ENCODE results near the gene ME1. TPM values are rescaled to one million over a fixed set of nuclear protein-coding genes. Genes with fewer than 3 reads are reported as not detected.

ME1 gene
- total RNA-seq, 2 experiments from 2014 or later: not detected

DNA sequence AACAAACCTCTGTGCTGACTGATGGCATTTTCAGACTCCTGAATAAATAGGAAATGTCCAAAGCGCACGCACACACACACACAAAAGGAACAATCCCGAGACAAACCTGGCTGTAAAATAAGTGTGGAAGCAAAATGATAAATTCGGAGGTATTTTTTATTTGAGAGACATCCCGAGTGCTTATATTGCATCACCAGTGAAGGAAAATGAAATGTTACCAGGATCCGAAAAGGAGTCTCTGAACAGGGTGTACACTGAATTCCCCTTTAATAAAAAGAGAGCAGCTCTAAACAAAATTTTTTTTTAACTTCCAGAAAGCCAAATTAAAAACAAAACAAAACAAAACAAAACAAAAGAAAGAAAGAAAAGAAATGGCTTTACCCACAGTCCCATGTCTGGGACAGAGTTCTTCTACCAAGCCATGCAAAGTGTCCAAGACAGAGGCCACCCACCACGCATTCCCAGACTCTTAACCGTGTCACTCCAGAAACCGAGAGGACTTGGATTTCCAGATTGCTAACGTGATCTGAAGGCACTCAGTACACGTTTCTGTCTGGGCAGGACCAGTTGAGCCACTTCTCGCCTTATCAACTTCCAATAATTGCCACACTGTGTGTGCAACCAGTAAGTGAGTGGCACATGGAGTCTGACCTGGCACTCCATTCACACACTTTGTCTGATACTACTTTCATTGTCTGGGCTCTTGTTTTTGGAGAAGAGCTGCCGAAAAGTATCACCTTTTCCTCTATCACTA lies 817 bp downstream of the ME1 start:
- H3K27ac Mint-ChIP-seq: no peak overlapping the region
- DNase-seq: no peak
- H3K36me3 Mint-ChIP-seq (ENCODE audit: low read depth): no peaks in the 10 kb centered on the region
- H3K4me3 Mint-ChIP-seq: no peak overlapping the region
- peaks cover 26% of the 10 kb centered on the region for H3K27me3 Mint-ChIP-seq (ENCODE audit: low read depth)
- H3K4me1 Mint-ChIP-seq (ENCODE audit: low read depth): no peaks in the 10 kb centered on the region
- peaks cover 5% of the 10 kb centered on the region for H3K9me3 Mint-ChIP-seq
- CTCF ChIA-PET: no interaction called here
- intact Hi-C loops (cut with micrococcal nuclease): loop anchor here (10.0 kb wide), 1 partner anchor 205 kb away; no protein-coding TSS in a partner anchor

DNA sequence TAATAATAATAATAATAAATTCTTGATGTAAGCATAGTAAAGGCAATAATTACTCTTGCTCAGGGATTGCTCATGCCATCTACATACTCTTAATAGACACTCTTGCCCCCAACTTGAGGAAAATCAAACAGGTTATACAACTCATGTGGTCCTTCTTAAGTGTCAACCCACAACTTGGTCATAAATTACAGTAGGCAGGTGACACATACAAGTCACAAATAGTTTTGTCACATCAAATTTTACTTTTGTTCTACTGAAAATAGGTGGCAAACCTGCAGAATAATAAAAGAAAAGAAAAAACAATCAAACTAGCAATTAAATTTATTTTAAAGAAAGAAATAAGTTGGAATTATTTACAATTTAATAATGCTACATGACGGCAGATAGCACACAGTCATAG lies 1.6 kb downstream of the ME1 start:
- intact Hi-C loops (cut with micrococcal nuclease): no loop called here
- H3K27ac Mint-ChIP-seq: no peak overlapping the region
- CTCF ChIA-PET: no interaction called here
- H3K9me3 Mint-ChIP-seq: peaks cover 7% of the 10 kb centered on the region
- H3K27me3 Mint-ChIP-seq (ENCODE audit: low read depth): peaks cover 26% of the 10 kb centered on the region
- no peaks in the 10 kb centered on the region for H3K36me3 Mint-ChIP-seq (ENCODE audit: low read depth)
- no peak for DNase-seq
- no peaks in the 10 kb centered on the region for H3K4me1 Mint-ChIP-seq (ENCODE audit: low read depth)
- H3K4me3 Mint-ChIP-seq: no peak overlapping the region

DNA sequence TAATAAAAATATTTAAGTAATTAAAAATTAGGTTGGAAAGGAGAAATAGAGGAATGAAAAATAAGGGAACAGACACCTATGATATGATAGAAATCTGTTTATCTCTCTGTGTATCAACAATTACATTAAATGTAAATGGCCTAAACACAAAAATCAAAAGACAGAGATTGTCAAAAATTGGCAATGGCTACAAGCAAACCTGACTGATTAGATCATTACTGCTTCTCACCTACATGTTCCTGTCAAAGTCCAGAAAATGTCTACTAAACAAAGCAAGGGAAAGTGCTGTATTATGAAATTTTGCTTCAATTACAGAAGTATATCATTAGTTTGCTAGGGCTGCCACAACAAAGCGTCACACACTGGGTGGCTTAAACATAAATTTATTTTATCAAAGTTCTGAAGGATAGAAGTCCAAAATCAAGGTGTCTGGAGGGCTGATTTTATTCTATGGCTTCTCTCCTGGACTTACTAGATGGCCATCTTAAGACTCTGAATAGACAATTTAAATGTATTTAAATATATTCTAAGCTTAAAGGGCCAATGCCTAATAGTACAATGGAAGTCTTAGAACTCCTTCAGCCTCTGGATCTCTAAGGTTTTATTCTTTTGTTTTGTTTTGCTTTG lies 6.3 kb downstream of the ME1 start:
- CTCF ChIA-PET: no interaction called here
- H3K4me3 Mint-ChIP-seq: no peak overlapping the region
- no peaks in the 10 kb centered on the region for H3K4me1 Mint-ChIP-seq (ENCODE audit: low read depth)
- DNase-seq: no peak
- peaks cover 12% of the 10 kb centered on the region for H3K9me3 Mint-ChIP-seq
- H3K36me3 Mint-ChIP-seq (ENCODE audit: low read depth): no peaks in the 10 kb centered on the region
- H3K27ac Mint-ChIP-seq: no peak overlapping the region
- peaks cover 10% of the 10 kb centered on the region for H3K27me3 Mint-ChIP-seq (ENCODE audit: low read depth)
- intact Hi-C loops (cut with micrococcal nuclease): no loop called here

DNA sequence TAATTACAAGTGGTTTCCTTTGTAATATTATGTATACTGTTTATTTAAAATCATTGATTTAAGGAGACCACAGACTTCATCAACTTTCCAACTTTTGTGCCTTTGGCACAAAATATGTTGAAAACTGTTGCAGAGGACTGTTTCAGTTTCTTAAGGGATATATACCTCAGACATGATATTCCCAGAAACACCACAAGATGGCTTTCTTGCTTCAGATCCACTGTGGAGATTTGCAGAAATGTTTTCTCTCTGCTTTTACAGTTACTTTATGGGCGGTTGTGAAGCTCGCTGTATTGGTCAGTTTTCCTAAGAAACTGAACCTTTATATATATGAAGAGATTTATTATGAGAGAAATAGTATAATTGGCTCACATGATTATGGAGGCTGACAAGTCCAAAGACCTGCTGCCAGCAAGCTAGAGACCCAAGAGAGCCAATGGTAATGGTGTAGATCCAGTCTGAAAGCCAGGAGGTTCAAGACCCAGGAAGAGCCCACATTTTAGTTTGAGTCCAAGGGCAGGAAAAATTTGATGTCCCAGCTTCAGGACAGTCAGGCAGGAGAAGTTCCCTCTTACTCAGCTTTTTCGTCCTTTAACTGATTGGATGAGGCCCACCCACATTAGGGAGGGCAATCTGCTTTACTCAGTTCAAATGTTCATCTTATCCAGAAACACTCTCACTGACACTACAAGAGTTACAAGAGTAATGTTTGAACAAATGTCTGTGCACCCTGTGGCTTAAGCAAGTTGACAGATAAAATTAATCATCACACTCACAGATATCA lies 12.8 kb downstream of the ME1 start:
- Mint-ChIP-seq H3K27me3 (ENCODE audit: low read depth) (no peaks in the 10 kb centered on the region), H3K36me3 (ENCODE audit: low read depth) (no peaks in the 10 kb centered on the region), H3K4me3 (no peak overlapping the region), H3K27ac (no peak overlapping the region), H3K9me3 (peaks cover 5% of the 10 kb centered on the region), H3K4me1 (ENCODE audit: low read depth) (no peaks in the 10 kb centered on the region)
- DNase-seq: no peak
- CTCF ChIA-PET: interaction anchor here (1.0 to 1.4 kb wide), 2 partner anchors 9 to 96 kb away, joined by 3 read pairs; no protein-coding TSS in a partner anchor
- intact Hi-C loops (cut with micrococcal nuclease): no loop called here

DNA sequence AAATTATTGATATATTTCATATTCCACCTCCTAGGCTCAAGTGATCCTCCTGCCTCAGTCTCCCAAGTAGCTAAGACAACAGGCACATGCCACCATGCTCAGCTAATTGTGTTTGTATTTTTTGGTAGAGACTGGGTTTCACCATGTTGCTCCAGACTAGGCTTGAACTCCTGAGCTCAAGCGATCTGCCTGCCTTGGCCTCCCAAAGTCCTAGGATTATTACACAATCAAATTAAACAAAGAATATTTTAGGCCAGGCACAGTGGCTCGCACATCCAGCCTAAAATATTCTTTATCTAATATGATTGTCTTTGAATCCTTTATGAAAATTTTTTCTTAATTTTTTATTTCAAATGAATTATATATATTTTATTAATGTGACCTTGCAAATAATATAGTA lies 17.8 kb downstream of the ME1 start:
- no peaks in the 10 kb centered on the region for H3K9me3 Mint-ChIP-seq
- CTCF ChIA-PET: no interaction called here
- H3K27me3 Mint-ChIP-seq (ENCODE audit: low read depth): peaks cover 2% of the 10 kb centered on the region
- no peak overlapping the region for H3K4me3 Mint-ChIP-seq
- DNase-seq: no peak
- no peaks in the 10 kb centered on the region for H3K36me3 Mint-ChIP-seq (ENCODE audit: low read depth)
- no peaks in the 10 kb centered on the region for H3K4me1 Mint-ChIP-seq (ENCODE audit: low read depth)
- intact Hi-C loops (cut with micrococcal nuclease): no loop called here
- H3K27ac Mint-ChIP-seq: no peak overlapping the region

DNA sequence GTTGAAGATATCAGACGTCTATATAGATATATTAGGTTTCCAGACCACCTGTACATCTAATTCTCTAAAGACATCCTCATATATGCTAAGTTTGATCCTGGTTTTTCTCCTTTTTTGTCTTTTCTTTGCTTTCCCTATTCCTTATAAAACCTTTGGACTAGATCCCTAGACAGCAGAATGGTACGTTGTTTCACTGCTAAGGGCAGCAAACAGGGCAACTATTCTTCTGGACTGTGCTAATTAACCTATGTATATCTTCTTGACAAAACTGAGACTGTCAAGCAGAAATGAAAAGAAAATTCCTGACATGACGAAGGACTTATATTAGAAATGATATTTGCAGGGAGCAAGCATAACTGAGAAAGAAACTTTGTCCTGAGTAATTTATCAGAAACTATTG lies 19.1 kb downstream of the ME1 start:
- intact Hi-C loops (cut with micrococcal nuclease): no loop called here

DNA sequence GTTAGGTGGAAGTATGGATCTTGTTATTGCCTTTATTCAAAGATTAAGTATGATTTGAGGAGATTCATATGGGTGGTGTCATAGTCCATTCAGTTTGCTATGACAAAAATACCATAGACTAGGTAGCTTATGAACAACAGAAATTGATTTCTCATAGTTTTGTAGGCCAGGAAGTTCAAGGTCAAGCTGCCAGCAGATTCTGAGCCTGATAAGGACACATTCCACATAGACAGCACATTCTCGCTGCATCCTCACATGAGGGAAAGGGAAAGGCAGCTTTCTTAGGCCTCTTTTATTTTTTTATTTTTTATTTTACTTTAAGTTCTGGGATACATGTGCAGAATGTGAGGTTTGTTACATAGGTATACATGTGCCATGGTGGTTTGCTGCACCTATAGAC lies 27.7 kb downstream of the ME1 start:
- Mint-ChIP-seq H3K4me3 (no peak overlapping the region), H3K27me3 (ENCODE audit: low read depth) (no peaks in the 10 kb centered on the region), H3K36me3 (ENCODE audit: low read depth) (no peaks in the 10 kb centered on the region), H3K27ac (no peak overlapping the region), H3K4me1 (ENCODE audit: low read depth) (no peaks in the 10 kb centered on the region), H3K9me3 (peaks cover 1% of the 10 kb centered on the region)
- intact Hi-C loops (cut with micrococcal nuclease): no loop called here
- no peak for DNase-seq
- CTCF ChIA-PET: no interaction called here

More for the DNA sequence above, 19.1 kb downstream of the ME1 start:
- DNase-seq: no peak
- no peaks in the 10 kb centered on the region for H3K4me1 Mint-ChIP-seq (ENCODE audit: low read depth)
- H3K36me3 Mint-ChIP-seq (ENCODE audit: low read depth): no peaks in the 10 kb centered on the region
- CTCF ChIA-PET: no interaction called here
- no peaks in the 10 kb centered on the region for H3K9me3 Mint-ChIP-seq
- no peak overlapping the region for H3K27ac Mint-ChIP-seq
- H3K27me3 Mint-ChIP-seq (ENCODE audit: low read depth): peaks cover 2% of the 10 kb centered on the region
- no peak overlapping the region for H3K4me3 Mint-ChIP-seq

DNA sequence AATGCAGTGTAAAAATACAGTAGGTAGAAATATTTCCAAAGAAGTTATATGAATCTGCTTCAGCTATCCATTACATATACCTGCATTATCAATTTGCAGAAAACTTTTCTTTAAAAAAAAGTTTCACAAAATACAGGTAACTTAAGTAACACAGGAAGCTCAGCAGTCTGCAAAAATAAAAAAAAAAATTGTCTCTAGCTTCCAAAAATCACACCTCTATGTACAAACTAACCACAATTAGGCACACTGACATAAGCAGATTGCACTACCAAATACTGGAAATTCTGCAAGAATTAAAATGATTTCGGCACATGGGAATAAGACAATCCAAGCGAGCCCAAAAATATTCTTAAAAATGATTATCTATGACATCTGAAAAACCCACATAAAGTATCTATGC lies 41.2 kb downstream of the ME1 start:
- CTCF ChIA-PET: no interaction called here
- no peak overlapping the region for H3K4me3 Mint-ChIP-seq
- H3K36me3 Mint-ChIP-seq (ENCODE audit: low read depth): no peaks in the 10 kb centered on the region
- H3K9me3 Mint-ChIP-seq: no peaks in the 10 kb centered on the region
- no peaks in the 10 kb centered on the region for H3K4me1 Mint-ChIP-seq (ENCODE audit: low read depth)
- no peak for DNase-seq
- peaks cover 3% of the 10 kb centered on the region for H3K27me3 Mint-ChIP-seq (ENCODE audit: low read depth)
- intact Hi-C loops (cut with micrococcal nuclease): no loop called here
- H3K27ac Mint-ChIP-seq: no peak overlapping the region

DNA sequence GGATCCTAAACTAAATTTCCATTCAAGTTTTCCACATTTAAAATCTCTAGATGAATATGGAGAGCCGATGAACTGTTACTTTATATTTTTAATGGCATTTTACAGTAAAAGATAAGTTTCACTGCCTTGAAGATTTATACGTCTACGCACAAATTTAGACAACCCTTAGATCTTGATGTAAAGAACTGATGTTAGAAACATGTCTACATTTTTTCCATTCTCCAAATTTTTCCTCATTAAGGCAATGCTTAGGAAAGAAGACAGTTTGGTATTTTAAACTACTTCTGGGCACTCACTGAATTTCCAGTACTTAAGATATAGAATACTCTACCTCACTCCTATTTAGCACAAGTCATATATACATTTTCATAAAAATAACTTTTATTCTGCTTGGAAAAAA lies 45.4 kb downstream of the ME1 start:
- H3K4me3 Mint-ChIP-seq: no peak overlapping the region
- H3K27me3 Mint-ChIP-seq (ENCODE audit: low read depth): peaks cover 3% of the 10 kb centered on the region
- DNase-seq: no peak
- no peak overlapping the region for H3K27ac Mint-ChIP-seq
- H3K4me1 Mint-ChIP-seq (ENCODE audit: low read depth): no peaks in the 10 kb centered on the region
- H3K36me3 Mint-ChIP-seq (ENCODE audit: low read depth): no peaks in the 10 kb centered on the region
- CTCF ChIA-PET: no interaction called here
- no peaks in the 10 kb centered on the region for H3K9me3 Mint-ChIP-seq
- intact Hi-C loops (cut with micrococcal nuclease): no loop called here

DNA sequence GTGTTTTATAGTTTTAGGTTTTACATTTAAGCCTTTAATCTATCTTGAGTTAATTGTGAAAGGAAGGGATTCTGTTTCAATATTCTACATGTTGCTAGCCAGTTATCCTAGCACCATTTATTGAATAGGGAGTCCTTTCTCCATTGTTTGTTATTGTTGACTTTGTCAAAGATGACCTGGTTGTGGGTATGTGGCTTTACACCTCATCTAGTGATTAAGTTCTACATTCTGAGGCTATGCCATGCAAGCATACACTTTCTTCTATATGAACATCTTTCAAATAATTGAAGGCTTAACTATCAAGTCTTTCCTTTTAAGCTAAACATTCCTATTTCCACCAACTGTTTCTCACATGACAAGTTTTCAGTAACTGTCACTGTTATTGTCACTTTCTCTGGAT lies 46.1 kb downstream of the ME1 start:
- CTCF ChIA-PET: no interaction called here
- Mint-ChIP-seq H3K36me3 (ENCODE audit: low read depth) (no peaks in the 10 kb centered on the region), H3K27ac (no peak overlapping the region), H3K27me3 (ENCODE audit: low read depth) (peaks cover 3% of the 10 kb centered on the region), H3K4me3 (no peak overlapping the region), H3K4me1 (ENCODE audit: low read depth) (no peaks in the 10 kb centered on the region), H3K9me3 (no peaks in the 10 kb centered on the region)
- intact Hi-C loops (cut with micrococcal nuclease): no loop called here
- DNase-seq: no peak

DNA sequence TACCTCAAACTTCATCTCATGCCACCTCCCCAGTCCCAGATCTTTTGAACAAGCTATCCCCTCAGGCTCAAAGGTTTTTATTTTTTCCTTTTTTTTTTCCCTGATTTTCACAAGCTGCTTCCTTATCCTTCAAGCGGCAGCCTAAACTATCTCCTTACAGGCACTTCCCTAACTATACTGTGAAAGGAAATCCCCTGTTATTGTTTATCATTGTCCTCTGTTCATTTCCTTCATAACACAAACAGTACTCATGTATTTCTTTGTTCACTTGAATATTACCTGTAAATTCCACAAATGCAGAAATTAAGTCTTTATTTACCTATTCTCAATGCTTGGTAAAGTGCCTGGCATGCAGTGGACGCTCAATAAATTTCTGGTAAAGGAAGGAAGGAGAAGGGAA lies 48.9 kb downstream of the ME1 start:
- Mint-ChIP-seq H3K36me3 (ENCODE audit: low read depth) (no peaks in the 10 kb centered on the region), H3K27me3 (ENCODE audit: low read depth) (no peaks in the 10 kb centered on the region), H3K4me1 (ENCODE audit: low read depth) (no peaks in the 10 kb centered on the region), H3K9me3 (no peaks in the 10 kb centered on the region), H3K27ac (no peak overlapping the region), H3K4me3 (no peak overlapping the region)
- intact Hi-C loops (cut with micrococcal nuclease): no loop called here
- no peak for DNase-seq
- CTCF ChIA-PET: interaction anchor here (0.9 kb wide), 1 partner anchor 132 kb away, joined by 5 read pairs; no protein-coding TSS in a partner anchor

DNA sequence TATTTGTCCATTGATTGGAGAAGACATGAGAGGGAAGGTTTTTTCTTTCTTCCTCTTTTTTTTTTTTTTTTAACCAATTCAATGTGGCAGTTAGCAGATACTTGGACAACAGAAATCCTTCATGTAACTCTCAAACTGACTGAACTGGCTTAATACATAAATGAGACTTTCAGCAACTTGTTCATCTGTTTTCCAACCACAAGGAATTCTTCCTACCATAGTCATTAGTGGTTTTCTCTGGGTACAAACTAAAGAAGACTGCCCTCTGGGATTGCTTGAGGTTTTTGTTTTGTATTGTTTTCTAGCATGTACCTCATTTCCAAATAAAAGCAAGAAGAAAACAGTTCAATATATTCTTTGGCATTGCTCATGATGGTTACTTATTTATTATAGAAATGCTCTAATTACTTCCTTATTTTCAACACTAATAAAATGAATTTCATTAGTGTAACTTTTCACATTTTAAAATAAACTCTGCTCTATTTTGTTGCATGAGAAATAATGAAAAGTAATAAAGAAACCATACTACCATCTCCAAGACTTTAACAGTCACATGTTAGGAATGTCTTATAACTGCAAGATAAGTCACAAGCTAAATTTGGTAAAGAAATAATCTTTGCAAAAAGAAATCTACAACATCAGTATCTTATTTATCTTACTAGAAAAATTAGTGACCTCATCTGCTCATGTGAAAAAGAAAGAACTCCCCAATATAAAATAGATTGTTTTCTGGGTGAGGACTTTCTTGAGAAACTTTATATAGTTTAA lies 52.0 kb downstream of the ME1 start:
- intact Hi-C loops (cut with micrococcal nuclease): no loop called here
- H3K27ac Mint-ChIP-seq: no peak overlapping the region
- no peaks in the 10 kb centered on the region for H3K9me3 Mint-ChIP-seq
- DNase-seq: no peak
- H3K27me3 Mint-ChIP-seq (ENCODE audit: low read depth): no peaks in the 10 kb centered on the region
- no peaks in the 10 kb centered on the region for H3K4me1 Mint-ChIP-seq (ENCODE audit: low read depth)
- no peaks in the 10 kb centered on the region for H3K36me3 Mint-ChIP-seq (ENCODE audit: low read depth)
- H3K4me3 Mint-ChIP-seq: no peak overlapping the region
- CTCF ChIA-PET: no interaction called here

All from activated naive CD4-positive, alpha-beta T cell treated with anti-CD3 and anti-CD28 coated beads for 36 hours (primary cell).